ENCODE measurements around the gene ABCC4.

GRCh38 chr13:95276037-95276505, 25.2 kb downstream of the ABCC4 start:
- TF ChIP-seq POLR2AphosphoS5 (IDR thresholded peaks at IDR 0.05) (no peak), SMC3 (conservative IDR thresholded peaks at IDR 0.05; ENCODE audit: poor library complexity) (no peak), CTCF (IDR thresholded peaks at IDR 0.05; ENCODE audit: poor library complexity, severe bottlenecking) (no peak), TAF1 (IDR thresholded peaks at IDR 0.05; ENCODE audit: low read depth) (no peak), EP300 (conservative IDR thresholded peaks at IDR 0.05; ENCODE audit: poor library complexity, severe bottlenecking) (no peak), EZH2 (IDR thresholded peaks at IDR 0.05; ENCODE audit: borderline replicate concordance, insufficient read depth, low read length, poor library complexity, severe bottlenecking) (no peak)
- TF ChIP-seq, protein P1, sequence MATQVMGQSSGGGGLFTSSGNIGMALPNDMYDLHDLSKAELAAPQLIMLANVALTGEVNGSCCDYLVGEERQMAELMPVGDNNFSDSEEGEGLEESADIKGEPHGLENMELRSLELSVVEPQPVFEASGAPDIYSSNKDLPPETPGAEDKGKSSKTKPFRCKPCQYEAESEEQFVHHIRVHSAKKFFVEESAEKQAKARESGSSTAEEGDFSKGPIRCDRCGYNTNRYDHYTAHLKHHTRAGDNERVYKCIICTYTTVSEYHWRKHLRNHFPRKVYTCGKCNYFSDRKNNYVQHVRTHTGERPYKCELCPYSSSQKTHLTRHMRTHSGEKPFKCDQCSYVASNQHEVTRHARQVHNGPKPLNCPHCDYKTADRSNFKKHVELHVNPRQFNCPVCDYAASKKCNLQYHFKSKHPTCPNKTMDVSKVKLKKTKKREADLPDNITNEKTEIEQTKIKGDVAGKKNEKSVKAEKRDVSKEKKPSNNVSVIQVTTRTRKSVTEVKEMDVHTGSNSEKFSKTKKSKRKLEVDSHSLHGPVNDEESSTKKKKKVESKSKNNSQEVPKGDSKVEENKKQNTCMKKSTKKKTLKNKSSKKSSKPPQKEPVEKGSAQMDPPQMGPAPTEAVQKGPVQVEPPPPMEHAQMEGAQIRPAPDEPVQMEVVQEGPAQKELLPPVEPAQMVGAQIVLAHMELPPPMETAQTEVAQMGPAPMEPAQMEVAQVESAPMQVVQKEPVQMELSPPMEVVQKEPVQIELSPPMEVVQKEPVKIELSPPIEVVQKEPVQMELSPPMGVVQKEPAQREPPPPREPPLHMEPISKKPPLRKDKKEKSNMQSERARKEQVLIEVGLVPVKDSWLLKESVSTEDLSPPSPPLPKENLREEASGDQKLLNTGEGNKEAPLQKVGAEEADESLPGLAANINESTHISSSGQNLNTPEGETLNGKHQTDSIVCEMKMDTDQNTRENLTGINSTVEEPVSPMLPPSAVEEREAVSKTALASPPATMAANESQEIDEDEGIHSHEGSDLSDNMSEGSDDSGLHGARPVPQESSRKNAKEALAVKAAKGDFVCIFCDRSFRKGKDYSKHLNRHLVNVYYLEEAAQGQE (IDR thresholded peaks at IDR 0.05; ENCODE audit: borderline replicate concordance) = no peak

Measured in neural cell (in vitro differentiated cells).